Measurements from ENCODE around the gene TPK1.
"Not testable (repeated sequence)": the region's sequence is repeated elsewhere in the genome, so short reads cannot be mapped to it uniquely, and the experiment has no call there.

TPK1 gene

GRCh38 chr7:144606261-144606660, 229.6 kb downstream of the TPK1 start:
- Histone ChIP-seq H3K36me3 (ENCODE audit: insufficient read depth, low read length) (no peaks in the 10 kb centered on the region), H3K27me3 (ENCODE audit: control insufficient read depth, insufficient read depth, low read length) (no peaks in the 10 kb centered on the region), H3K4me1 (ENCODE audit: control insufficient read depth, insufficient read depth, low read length) (no peaks in the 10 kb centered on the region), H3K4me2 (ENCODE audit: low read length) (no peak overlapping the region), H3K9me3 (replicated peaks; ENCODE audit: low read length) (no peaks in the 10 kb centered on the region), H3K4me3 (ENCODE audit: low read length) (no peak overlapping the region), H3K9ac (ENCODE audit: low read depth, low read length) (no peak overlapping the region)

- no peaks in the 10 kb centered on the region for H3K4me1 ChIP-seq (ENCODE audit: control insufficient read depth, insufficient read depth, low read length)
- H3K4me2 ChIP-seq (ENCODE audit: low read length) = no peak overlapping the region
- H3K36me3 ChIP-seq (ENCODE audit: insufficient read depth, low read length) = no peaks in the 10 kb centered on the region
- H3K27me3 ChIP-seq (ENCODE audit: control insufficient read depth, insufficient read depth, low read length) = no peaks in the 10 kb centered on the region
- no peak overlapping the region for H3K4me3 ChIP-seq (ENCODE audit: low read length)
- H3K9me3 ChIP-seq (replicated peaks; ENCODE audit: low read length) = no peaks in the 10 kb centered on the region
- H3K9ac ChIP-seq (ENCODE audit: low read depth, low read length) = no peak overlapping the region
These were observed 238.9 kb downstream of the TPK1 start for GRCh38 chr7:144596953-144597352.

- no peaks in the 10 kb centered on the region for H3K9me3 ChIP-seq (replicated peaks; ENCODE audit: low read length)
- H3K9ac ChIP-seq (ENCODE audit: low read depth, low read length) = no peak overlapping the region
- no peaks in the 10 kb centered on the region for H3K4me1 ChIP-seq (ENCODE audit: control insufficient read depth, insufficient read depth, low read length)
- no peaks in the 10 kb centered on the region for H3K27me3 ChIP-seq (ENCODE audit: control insufficient read depth, insufficient read depth, low read length)
- H3K4me2 ChIP-seq (ENCODE audit: low read length) = no peak overlapping the region
- no peaks in the 10 kb centered on the region for H3K36me3 ChIP-seq (ENCODE audit: insufficient read depth, low read length)
- H3K4me3 ChIP-seq (ENCODE audit: low read length) = no peak overlapping the region
These were observed 241.3 kb downstream of the TPK1 start for GRCh38 chr7:144594580-144594979.

- no peaks in the 10 kb centered on the region for H3K36me3 ChIP-seq (ENCODE audit: insufficient read depth, low read length)
- H3K9ac ChIP-seq (ENCODE audit: low read depth, low read length) = no peak overlapping the region
- H3K27me3 ChIP-seq (ENCODE audit: control insufficient read depth, insufficient read depth, low read length) = no peaks in the 10 kb centered on the region
- no peak overlapping the region for H3K4me3 ChIP-seq (ENCODE audit: low read length)
- no peak overlapping the region for H3K4me2 ChIP-seq (ENCODE audit: low read length)
- H3K9me3 ChIP-seq (replicated peaks; ENCODE audit: low read length) = no peaks in the 10 kb centered on the region
- no peaks in the 10 kb centered on the region for H3K4me1 ChIP-seq (ENCODE audit: control insufficient read depth, insufficient read depth, low read length)
These were observed 247.2 kb downstream of the TPK1 start for GRCh38 chr7:144588559-144589051.

GRCh38 chr7:144587701-144588100, 248.2 kb downstream of the TPK1 start:
- H3K9ac ChIP-seq (ENCODE audit: low read depth, low read length) = no peak overlapping the region
- no peaks in the 10 kb centered on the region for H3K27me3 ChIP-seq (ENCODE audit: control insufficient read depth, insufficient read depth, low read length)
- no peaks in the 10 kb centered on the region for H3K36me3 ChIP-seq (ENCODE audit: insufficient read depth, low read length)
- H3K9me3 ChIP-seq (replicated peaks; ENCODE audit: low read length) = no peaks in the 10 kb centered on the region
- no peak overlapping the region for H3K4me3 ChIP-seq (ENCODE audit: low read length)
- no peaks in the 10 kb centered on the region for H3K4me1 ChIP-seq (ENCODE audit: control insufficient read depth, insufficient read depth, low read length)
- no peak overlapping the region for H3K4me2 ChIP-seq (ENCODE audit: low read length)

- no peak overlapping the region for H3K9ac ChIP-seq (ENCODE audit: low read depth, low read length)
- no peaks in the 10 kb centered on the region for H3K36me3 ChIP-seq (ENCODE audit: insufficient read depth, low read length)
- no peak overlapping the region for H3K4me2 ChIP-seq (ENCODE audit: low read length)
- H3K27me3 ChIP-seq (ENCODE audit: control insufficient read depth, insufficient read depth, low read length) = no peaks in the 10 kb centered on the region
- H3K4me1 ChIP-seq (ENCODE audit: control insufficient read depth, insufficient read depth, low read length) = no peaks in the 10 kb centered on the region
- H3K9me3 ChIP-seq (replicated peaks; ENCODE audit: low read length) = no peaks in the 10 kb centered on the region
- H3K4me3 ChIP-seq (ENCODE audit: low read length) = no peak overlapping the region
These were observed 251.1 kb downstream of the TPK1 start for GRCh38 chr7:144584726-144585125.

- no peaks in the 10 kb centered on the region for H3K27me3 ChIP-seq (ENCODE audit: control insufficient read depth, insufficient read depth, low read length)
- no peaks in the 10 kb centered on the region for H3K9me3 ChIP-seq (replicated peaks; ENCODE audit: low read length)
- H3K9ac ChIP-seq (ENCODE audit: low read depth, low read length) = no peak overlapping the region
- no peaks in the 10 kb centered on the region for H3K36me3 ChIP-seq (ENCODE audit: insufficient read depth, low read length)
- no peak overlapping the region for H3K4me3 ChIP-seq (ENCODE audit: low read length)
- H3K4me1 ChIP-seq (ENCODE audit: control insufficient read depth, insufficient read depth, low read length) = no peaks in the 10 kb centered on the region
- no peak overlapping the region for H3K4me2 ChIP-seq (ENCODE audit: low read length)
These were observed 256.2 kb downstream of the TPK1 start for GRCh38 chr7:144579687-144580086.

- Histone ChIP-seq H3K27me3 (ENCODE audit: control insufficient read depth, insufficient read depth, low read length) (no peaks in the 10 kb centered on the region), H3K9me3 (replicated peaks; ENCODE audit: low read length) (no peaks in the 10 kb centered on the region), H3K4me1 (ENCODE audit: control insufficient read depth, insufficient read depth, low read length) (no peaks in the 10 kb centered on the region), H3K4me2 (ENCODE audit: low read length) (no peak overlapping the region), H3K9ac (ENCODE audit: low read depth, low read length) (no peak overlapping the region), H3K4me3 (ENCODE audit: low read length) (no peak overlapping the region), H3K36me3 (ENCODE audit: insufficient read depth, low read length) (no peaks in the 10 kb centered on the region)
These were observed 260.4 kb downstream of the TPK1 start for GRCh38 chr7:144575456-144575855.

GRCh38 chr7:144574753-144575152, 261.1 kb downstream of the TPK1 start:
- H3K9me3 ChIP-seq (replicated peaks; ENCODE audit: low read length); H3K4me3 ChIP-seq (ENCODE audit: low read length); H3K4me1 ChIP-seq (ENCODE audit: control insufficient read depth, insufficient read depth, low read length); H3K9ac ChIP-seq (ENCODE audit: low read depth, low read length); H3K27me3 ChIP-seq (ENCODE audit: control insufficient read depth, insufficient read depth, low read length); H3K4me2 ChIP-seq (ENCODE audit: low read length); H3K36me3 ChIP-seq (ENCODE audit: insufficient read depth, low read length): not testable (repeated sequence)

GRCh38 chr7:144568233-144568632, 267.6 kb downstream of the TPK1 start:
- no peaks in the 10 kb centered on the region for H3K27me3 ChIP-seq (ENCODE audit: control insufficient read depth, insufficient read depth, low read length)
- no peaks in the 10 kb centered on the region for H3K36me3 ChIP-seq (ENCODE audit: insufficient read depth, low read length)
- no peaks in the 10 kb centered on the region for H3K4me1 ChIP-seq (ENCODE audit: control insufficient read depth, insufficient read depth, low read length)
- H3K4me3 ChIP-seq (ENCODE audit: low read length) = no peak overlapping the region
- no peak overlapping the region for H3K9ac ChIP-seq (ENCODE audit: low read depth, low read length)
- no peak overlapping the region for H3K4me2 ChIP-seq (ENCODE audit: low read length)
- no peaks in the 10 kb centered on the region for H3K9me3 ChIP-seq (replicated peaks; ENCODE audit: low read length)

GRCh38 chr7:144565586-144565985, 270.3 kb downstream of the TPK1 start:
- Histone ChIP-seq H3K4me1 (ENCODE audit: control insufficient read depth, insufficient read depth, low read length) (no peaks in the 10 kb centered on the region), H3K36me3 (ENCODE audit: insufficient read depth, low read length) (no peaks in the 10 kb centered on the region), H3K9ac (ENCODE audit: low read depth, low read length) (no peak overlapping the region), H3K4me2 (ENCODE audit: low read length) (no peak overlapping the region), H3K4me3 (ENCODE audit: low read length) (no peak overlapping the region), H3K9me3 (replicated peaks; ENCODE audit: low read length) (no peaks in the 10 kb centered on the region), H3K27me3 (ENCODE audit: control insufficient read depth, insufficient read depth, low read length) (no peaks in the 10 kb centered on the region)

- no peak overlapping the region for H3K4me3 ChIP-seq (ENCODE audit: low read length)
- H3K9ac ChIP-seq (ENCODE audit: low read depth, low read length) = no peak overlapping the region
- H3K4me2 ChIP-seq (ENCODE audit: low read length) = no peak overlapping the region
- no peaks in the 10 kb centered on the region for H3K27me3 ChIP-seq (ENCODE audit: control insufficient read depth, insufficient read depth, low read length)
- H3K36me3 ChIP-seq (ENCODE audit: insufficient read depth, low read length) = no peaks in the 10 kb centered on the region
- H3K9me3 ChIP-seq (replicated peaks; ENCODE audit: low read length) = no peaks in the 10 kb centered on the region
- H3K4me1 ChIP-seq (ENCODE audit: control insufficient read depth, insufficient read depth, low read length) = no peaks in the 10 kb centered on the region
These were observed 286.0 kb downstream of the TPK1 start for GRCh38 chr7:144549861-144550260.

Data from skeletal muscle satellite cell (primary cell).